Measurements from ENCODE around the gene TMEM37.

Gene TMEM37

DNA sequence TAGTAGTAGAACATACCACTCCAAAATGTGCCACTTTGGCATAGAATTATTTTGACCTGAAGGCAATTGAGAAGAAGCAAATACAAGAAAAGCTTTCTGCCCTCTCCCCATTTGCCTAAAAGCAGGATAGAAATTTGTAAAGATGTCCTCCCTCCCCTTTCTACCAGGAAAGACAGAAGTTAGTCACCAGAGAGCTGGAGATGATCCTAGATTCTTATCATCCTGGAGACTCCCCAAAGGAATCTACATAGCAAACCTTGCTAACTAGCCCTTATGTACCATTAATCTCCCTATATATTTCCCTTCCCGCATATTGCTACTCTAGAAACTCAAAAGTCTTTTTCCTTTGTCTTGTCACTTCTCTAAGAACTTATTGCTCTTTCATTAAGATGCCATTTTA lies 12.6 kb upstream of the TMEM37 start:
- no peak for DNase-seq

DNA sequence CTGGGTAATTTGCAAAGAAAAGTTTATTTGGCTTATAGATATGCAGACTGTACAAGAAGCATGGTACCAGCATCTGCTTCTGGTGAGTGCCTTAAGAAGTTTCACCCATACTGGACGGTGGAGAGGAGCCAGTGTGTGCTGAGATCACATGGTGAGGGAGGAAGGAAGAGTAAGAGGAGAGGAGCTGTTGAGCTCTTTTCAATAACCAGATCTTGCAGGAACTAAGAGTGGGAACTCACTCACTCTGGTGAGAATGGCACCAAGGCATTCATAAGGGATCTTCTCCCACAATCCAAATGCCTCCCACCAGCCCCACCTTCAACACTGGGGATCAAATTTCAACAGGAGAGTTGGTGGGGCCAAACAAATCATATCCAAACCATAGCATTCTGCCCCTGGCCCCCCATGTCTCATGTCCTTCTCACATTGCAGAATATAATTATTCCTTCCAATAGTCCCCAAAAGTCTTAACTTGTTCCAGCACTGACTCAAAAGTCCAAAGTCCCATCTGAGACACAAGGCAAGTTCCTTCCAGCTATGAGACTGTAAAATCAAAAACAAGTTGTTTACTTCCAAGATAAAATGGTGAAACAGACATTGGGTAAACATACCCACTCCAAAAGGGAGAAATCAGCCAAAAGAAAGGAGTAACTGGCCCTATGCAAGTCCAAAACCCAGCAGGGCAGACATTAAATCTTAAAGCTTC lies 11.7 kb upstream of the TMEM37 start:
- DNase-seq: no peak

DNA sequence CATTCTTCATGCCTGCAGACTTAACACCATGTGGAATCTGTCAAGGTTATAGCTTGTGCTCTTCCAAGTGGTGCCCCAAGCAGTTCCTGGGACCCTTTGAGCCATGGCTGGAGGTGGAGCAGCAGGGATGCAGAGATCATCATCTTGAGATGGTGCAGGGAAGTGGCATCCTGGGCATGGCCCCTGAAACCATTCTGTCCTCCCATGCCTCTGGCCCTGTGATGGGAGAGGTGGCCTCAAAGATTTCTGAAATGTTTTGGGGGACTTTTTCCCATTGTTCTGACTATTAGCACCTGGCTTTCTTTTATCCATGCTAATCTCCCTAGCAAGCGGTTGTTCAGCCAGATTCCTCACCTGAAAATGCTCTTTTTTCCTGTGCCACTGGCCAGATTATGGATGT lies 10.3 kb upstream of the TMEM37 start:
- no peak for DNase-seq

DNA sequence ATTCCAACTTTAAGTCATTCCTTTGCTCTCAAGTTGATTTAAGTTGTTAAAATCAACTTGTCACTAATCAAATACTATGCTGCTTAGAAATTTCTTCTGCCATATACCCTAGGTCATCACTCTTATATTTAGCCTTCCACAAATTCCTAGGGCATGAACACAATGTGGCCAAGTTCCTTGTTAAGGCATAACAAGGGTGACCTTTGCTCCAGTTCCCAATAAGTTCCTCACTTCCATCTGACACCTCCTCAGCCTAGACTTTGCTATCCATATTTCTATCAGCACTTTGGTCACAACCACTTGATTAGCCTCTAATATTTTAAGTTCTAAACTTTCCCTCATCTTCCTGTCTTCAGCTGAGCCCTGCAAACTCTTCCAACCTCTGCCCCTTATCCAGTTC lies 9.9 kb upstream of the TMEM37 start:
- DNase-seq: no peak

DNA sequence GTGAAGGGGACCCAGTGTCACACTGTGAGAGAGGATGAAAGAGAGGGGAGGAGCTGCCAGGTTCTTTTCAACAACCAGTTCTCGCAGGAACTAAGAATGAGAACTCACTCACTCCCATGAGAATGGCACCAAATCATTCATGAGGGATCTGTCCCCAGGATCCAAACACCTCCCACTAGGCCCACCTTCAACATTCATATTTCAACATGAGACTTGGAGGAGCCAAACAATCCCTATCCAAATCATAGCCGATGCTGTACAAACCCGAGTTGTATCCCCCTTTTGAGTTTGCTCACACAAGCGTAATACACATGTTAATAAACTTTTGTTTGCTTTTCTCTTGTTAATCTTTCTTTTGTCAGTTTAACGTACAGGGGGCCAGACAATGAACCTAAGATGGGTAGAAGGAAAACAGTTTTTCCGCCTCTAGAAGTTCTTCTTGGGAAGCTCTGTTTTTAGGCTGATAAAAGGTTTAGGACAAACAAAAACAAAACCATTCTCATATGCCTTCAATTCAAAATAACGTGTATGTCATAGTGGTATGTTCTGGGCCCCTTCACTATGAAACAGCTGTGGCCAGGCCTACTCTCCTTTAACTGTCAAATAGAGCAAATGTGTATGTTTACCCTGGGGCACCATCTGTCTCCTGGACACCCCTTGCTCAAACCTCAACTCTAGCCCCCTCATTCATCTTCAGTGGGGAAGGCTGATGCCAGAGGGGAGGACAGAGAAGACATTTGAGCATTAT lies 9.1 kb upstream of the TMEM37 start:
- DNase-seq: peak; percentile 1

DNA sequence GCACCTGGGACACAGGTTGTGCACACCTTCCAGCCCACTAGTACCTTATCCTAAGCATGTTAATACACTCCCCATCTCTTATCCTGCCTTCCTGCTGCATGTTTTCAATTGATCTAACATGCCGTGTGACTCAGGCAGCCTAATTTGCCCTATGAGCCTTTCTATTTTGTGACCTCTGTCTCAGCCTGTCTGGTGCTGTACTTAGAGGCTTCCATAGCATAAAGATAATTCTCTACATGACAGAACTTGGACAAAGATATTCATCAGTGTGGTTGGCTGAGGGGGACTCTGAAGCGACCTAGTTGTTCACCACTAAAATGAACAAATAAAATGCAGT lies 8.6 kb upstream of the TMEM37 start:
- DNase-seq: no peak

DNA sequence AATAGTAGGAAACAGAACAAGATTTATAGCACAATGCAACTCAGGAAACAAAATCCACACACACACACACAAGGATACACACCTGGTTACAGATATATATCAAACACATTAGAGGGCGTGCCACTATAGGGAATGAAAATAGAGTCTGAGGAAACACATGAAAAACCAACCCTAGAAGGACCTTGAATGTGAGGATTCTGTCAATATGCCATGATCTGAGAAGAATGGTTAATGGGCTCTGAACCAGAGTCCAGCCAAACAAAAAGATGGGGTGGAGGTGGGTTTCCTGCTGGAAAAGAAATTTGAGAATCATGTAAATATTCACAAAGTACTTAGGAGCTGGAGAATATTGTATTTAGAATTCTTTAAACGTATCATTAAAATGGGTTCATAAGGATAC lies 7.8 kb upstream of the TMEM37 start:
- no peak for DNase-seq

DNA sequence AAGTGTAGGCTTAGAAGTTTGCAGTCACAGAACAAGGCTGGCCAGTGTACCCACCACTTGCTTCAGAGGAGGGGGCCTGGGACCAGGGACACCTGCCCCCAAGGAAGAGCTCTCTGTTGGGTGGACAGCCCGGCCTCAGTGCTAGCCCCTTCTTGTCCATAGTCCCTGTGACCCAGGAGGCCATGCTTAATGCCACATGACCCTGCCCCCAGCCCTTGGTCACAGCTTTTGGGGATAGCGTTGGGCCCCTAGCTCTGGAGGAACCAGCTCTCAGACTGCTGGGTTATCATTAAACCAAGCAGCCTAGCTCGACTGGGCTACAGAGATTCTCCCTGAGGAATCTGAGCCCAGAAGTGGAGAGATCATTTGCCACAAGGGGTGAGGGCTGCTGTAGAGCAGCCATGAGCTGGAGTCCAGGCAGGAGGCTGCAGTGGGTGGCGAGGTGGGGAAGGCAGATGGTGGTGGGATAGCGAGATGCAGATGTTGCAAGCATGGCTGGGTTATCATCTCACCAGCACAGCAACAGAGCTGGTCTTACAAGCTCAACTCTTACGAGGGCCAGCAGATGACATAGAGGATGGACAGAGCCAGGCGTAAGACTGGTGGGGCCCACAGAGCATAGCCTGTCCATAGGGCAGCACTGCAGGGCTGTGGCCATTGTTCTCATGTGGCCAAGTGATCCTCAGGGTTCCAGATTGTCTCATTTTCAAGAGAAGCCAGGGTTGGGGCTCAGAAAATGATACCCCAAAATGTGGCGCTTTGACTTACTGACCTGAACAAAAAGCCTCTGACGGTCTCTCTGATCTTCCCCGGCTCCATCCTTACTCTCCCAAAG lies 7.2 kb upstream of the TMEM37 start:
- DNase-seq: no peak

DNA sequence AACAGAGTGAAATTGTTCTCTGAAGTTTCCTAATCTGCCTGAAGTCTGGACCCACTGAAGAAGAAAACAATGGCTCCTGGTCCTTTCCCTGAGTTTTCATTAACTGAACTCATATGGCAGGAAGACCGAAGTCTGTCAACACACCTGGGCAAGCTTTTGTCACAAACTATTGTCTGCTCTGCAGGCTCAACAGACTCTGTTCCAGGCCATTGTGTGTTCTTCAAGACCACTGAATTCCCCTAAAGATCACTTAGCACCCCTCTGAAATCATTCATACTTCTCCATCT lies 6.6 kb upstream of the TMEM37 start:
- DNase-seq: no peak

DNA sequence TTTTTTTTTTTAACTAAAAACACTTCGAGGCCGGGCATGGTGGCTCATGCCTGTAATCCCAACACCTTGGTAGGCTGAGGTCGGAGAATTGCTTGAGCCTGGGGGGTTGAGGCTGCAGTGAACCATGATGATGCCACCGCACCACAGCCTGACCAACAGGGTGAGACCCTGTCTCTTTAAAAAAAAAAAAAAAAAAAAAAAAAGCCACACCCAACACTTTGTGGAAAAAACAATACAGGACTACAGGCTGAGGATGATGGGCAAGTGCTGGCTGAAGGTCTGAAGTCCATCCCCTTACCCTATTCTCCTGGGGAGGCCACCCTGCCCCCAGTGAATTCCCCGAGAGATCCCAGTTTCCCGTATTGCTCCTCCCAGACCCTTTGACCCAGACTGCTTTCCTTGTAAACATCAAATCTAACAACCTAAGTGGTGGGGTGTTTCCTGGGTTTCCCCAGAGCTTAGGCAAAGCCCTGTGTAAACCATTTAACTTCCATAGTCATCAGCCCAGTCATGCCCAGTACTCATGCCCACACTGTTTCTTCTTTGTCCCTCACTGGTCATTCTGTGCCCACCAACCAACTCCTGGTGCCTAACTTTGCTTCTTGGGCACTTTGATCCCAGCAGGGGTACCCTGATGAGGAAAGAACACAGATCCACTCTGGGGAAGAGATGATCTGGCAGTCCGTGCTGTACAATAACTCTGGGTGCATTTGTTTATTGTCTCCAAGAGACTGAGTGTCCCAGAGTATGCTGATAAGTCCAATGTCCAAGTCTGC lies 5.8 kb upstream of the TMEM37 start:
- no peak for DNase-seq

DNA sequence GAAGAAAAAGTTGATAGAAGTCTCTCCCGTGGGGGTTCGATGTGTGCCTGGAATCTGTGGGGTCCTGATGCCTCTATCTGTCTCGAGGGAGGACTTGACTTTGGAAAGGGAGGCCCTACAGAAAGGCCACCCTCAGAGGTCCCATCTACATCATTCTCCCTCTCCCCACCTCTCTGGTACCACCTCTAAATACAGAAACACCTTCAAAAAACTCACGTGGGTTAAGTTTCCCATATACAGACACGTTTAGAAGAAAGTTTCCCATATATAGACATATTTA lies 5.3 kb upstream of the TMEM37 start:
- DNase-seq: no peak

DNA sequence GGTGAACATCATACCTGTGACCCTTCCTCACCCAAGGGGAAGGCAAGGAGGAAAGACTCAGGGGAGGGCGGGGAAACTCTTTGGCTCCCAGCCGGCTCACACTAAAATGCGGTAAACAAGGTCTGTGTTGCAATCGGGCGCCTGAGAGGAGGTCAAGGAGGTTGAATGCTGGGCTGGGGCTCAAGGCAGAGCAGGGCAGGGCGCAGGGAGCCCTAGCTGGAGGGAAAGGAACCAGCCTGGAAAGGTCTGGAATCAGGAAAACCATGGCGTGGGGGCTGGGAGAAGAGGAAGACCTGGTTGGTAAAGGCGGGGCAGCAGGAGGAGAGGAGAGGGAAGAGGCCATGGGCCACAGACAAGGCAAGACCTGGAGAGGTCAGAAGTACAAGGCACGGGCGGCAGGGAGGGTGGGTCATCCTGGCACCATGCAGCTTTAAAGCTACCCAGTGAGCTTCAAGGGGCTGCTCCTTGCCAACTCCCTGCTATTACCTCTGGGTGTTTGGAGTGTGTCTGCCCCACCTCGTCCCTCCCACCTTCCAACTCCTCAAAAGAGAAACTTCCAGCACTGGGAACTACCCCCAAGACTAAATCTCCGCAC lies 4.8 kb upstream of the TMEM37 start:
- DNase-seq: no peak

DNA sequence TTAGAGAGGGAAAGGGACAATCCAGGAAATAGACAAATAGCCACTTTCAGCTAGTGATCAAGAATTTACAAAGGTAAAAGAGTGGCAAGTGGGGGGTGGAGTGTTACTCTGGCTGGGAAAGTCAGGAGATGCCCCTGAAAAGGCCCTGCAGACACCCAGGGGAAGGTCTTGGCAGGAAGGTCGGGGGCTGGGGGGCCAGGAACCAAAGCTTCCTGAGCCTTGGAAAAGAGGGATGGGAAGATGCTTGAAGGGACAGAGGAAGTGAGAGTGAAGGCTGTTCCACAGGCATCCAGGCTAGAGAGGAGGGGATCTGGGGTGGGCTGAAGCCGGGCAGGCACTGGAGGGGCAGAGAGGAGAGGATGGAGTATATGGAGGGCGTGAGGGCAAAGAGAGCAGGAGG lies 3.9 kb upstream of the TMEM37 start:
- DNase-seq: no peak

DNA sequence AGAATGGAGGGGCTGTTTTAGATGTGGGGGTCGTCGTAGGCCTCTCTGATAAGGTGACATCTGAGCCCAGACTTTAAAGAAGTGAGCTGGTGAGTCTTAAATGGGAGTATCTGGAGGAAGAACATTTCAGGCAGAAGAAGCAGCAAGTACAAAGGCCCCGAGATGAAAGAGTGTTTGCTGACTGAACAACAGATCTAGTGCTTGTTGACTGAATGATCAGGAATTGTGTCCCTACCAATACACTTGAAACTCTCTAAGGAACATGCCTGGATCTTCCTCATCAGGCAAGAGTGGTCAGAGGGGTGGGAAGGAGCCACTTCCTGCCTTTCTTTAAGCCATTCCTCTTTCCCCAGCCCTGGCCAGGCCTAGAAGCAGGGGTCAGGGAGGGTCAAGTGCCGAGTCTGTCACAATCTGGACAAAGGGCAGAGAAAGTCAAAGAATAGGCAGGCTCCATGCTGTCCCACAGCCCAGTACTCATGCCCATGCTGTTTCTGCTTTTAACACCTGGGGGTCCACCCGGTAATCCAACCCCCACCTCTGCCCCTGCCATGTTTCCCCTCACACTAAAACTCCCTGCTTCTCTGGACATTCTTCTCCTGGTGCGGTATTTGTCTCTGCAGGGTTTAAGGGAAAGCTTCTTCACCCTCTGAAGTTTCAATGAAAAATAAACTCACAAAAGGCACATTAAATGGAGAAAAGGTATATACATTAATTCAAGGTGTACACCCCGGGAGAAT lies 3.0 kb upstream of the TMEM37 start:
- DNase-seq: no peak

DNA sequence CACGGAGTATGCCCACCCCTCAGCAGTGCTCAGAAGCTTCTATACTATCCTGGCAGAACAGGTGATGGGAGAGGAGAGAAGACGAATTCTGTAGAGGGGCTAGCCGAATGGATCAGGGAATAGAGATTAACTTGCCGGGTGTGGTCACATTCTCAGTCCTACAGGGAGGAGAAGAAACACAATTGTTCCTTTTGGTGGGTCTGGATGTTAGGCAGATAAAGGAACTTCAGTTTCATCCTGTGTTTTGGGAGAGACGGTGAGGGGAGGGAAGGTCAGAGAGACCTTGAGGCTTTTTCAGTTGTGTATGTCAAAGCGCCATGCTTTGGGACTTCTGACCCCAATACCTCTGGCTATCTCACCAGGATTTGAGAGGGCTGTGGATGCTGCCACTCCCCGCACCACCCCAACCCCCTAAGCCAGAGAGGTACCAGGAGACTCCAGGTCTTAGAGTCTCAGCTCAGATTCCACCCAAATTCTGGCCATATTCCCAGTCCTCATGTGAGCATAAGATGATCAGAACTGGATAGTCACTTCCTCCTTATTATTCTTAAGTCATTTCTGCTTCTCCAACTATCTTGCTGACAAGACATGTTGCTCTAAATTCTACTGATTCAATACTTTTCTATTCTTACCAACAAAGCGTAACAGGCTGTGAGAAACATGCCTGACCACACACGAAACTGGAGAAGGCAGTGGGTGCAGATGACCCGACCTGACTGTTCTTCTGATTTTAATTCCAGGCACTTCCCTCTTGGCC lies 2.3 kb upstream of the TMEM37 start:
- DNase-seq: no peak

DNA sequence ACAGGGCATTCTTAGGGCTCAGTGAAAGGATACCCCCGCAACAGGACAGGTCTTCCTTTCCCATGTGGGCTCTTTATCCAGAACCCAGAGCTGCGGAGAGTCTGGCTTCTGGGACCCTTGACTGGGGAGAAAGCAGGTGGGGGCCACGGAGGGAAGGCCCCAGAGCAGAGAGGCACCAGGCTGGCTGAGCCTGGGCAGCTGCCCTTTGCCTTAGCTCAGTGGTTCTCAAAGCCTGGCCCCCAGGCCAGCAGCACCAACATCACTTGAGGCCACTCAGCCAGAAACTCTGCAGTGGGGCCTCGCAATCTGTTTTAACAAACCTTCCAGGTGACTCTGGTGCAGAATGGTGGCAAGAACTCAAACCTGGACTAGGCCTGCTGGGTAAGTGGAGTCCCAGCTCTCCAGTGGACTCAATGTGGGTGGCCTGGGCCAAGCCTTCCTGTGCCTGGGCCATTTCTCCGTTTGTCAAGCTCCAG lies 1.6 kb upstream of the TMEM37 start:
- no peak for DNase-seq

DNA sequence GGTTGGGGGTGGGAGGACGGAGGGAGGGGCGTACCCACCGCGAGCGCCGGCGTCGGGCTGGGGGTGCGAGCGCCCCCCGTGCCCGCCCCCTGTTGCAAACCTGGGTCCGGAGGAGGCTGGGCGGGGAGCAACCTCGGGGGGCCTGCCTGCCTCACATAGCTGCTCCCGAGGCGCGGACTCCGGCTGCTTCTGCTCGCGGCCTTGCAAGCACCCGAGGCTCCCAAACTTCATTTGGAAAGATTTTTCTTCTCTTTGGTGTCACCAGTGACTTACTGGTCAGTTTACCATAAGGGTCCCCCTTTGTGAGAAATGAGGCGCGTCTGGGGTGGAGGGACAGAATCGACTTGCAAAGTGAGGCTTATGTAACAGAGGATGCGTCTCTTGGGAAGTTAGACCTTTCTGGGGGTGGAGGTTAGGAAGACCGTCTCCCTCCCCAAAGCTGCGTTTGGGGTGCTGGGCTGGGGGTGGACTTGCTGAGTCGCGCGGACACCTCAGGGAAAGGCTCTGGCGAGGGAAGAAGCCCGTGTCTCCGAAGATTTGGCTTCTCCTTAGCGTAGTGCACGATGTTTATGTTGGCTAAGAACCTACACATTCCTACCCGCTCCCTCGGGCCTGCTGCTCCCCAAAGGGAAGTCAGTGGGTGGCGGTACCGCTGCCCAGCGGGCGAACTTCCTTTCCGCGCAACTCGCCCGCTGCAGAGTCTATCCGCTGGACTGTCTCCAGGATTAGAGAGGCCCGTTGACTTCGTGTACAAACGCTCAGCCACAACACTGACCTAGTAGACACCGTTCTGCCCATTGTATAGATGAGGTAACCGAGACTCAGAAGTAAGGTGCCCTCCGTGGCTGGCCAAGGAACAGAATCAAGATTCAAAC lies 559 bp downstream of the TMEM37 start:
- no peak for DNase-seq

DNA sequence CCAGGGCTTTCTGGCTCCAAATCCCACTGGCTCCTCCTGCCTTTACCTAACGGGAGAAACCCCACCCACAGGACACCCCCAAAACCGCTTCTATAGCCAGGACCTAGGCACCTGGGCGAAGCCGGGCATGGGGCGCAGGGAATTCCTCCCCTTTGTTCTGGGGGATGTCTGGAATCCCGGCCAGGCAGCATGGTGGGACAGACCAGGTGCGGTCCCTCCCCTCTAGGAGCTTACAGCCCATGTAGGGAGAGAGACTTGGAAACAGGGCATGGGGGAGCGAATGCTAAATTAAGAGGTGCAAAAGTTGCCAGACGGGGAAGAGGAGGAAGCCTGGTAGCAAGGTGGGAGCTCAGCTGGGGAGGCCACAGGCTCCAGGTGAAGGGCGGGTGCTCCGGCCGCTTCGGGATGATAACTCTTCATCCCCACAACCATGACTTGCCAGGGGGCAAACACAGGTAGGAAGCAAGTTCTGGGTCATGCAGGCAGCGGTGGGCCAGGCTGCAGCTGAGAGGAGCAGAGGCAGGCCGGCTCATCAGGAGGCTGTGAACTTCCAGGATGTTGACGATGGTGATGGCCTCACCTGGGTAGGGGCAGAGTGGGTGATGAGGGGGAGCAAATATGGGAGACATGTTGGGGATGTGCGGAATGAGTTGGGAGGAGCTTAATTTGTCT lies 1.3 kb downstream of the TMEM37 start:
- no peak for DNase-seq

DNA sequence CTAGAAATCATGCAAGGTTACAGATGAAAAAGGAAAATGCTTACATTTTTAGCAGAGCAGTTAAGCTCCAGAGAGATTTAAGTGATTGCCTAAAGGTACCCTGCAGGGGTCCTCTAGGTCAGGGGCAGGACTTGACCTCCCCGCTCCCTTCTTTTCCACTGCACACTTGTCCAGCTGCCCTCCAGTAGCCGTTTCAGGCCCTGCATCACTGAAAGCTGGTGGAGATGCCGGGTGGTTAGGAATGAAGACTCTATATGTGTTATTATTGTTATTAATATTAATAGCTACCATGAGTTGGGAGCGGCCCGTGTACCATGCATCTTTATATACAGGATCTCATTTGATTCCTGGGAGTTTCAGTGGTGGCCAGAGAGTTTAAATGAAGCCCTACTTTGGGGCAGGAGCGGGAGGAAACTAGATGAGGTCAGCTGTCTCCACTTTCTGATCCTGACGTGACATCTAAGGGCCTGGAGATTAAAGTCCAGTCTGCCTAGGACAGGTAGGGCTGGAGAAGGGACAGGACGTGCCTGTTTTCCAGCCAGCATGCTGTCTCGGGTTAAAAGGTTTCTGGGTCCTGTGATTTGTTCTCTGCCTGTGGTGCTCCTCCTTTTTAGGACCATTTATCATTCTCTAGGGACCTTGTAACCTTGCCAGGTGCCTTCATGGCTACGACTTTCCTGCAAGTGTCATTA lies 2.1 kb downstream of the TMEM37 start:
- no peak for DNase-seq
